ENCODE measurements around the gene RAN.
"Not testable (repeated sequence)": the region's sequence is repeated elsewhere in the genome, so short reads cannot be mapped to it uniquely, and the experiment has no call there.

RAN gene

DNA sequence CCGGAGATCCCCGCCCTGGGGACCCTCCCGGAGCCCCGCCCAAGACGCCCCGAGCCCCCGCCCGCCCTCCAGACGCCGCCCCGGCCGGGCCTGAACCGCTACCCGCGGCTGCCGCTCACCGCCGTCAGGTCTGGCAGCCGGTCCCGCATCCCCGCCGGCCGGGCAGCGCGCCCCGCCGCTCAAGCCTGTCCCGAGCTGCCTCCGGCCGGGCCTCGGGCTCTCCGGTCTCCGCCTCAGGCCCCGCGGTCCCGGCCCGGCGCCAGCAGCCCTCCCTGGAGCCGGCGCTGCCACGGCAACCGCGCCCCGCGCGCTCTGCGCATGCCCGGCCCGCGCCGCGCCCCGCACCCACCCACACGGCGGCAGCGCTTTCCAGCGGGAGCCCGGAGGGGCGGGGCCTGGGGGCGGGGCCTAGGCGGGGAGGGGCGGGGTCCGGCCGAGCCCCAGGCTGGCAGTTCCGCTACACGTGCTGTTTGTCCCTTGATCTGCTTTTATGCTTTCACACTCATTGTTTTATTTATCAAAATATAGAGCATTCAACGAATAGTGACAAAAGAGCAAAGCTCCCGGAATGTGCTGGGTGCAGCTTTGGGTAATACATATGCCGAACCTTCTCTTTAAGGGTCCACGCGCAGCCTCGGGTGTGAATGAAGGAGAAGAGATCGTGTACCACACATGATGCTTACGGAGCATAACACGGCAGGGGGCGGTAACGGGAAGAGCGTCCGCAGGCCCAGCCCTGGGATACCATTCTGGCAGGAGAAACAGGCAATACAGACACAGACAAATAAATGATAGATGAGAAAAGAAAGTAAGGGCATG, 32.7 kb upstream of the RAN start, which contains the start of gene STX2:
Gene STX2, minus strand, starts transcription at position 300 of the 819 bp plus-strand sequence. Its CDS starts 151 bp downstream, at position 149.
- DNase-seq (ENCODE audit: low read depth, low spot score): peak; percentile 55
- Histone ChIP-seq H3K9me3 (ENCODE audit: insufficient read depth, low read length) (peaks cover 7% of the 10 kb centered on the region), H3K36me3 (ENCODE audit: insufficient read depth, insufficient read length, low read length) (peaks cover 14% of the 10 kb centered on the region), H3K27me3 (ENCODE audit: insufficient read depth, insufficient read length) (peaks cover 14% of the 10 kb centered on the region), H3K4me1 (ENCODE audit: insufficient read depth, insufficient read length) (no peaks in the 10 kb centered on the region), H3K9ac (ENCODE audit: insufficient read length, low read depth) (peak within 1 kb of the TSS; percentile 81), H3K4me3 (ENCODE audit: insufficient read length, low read depth) (peak within 1 kb of the TSS; percentile 60)
- TF ChIP-seq ZNF274 (IDR thresholded peaks at IDR 0.05; ENCODE audit: low read depth, low read length) (no peak), SUZ12 (IDR thresholded peaks at IDR 0.05; ENCODE audit: extremely low read depth, insufficient read depth, insufficient read length) (no peak), YY1 (IDR thresholded peaks at IDR 0.05; ENCODE audit: insufficient read depth, insufficient read length) (no peak)

DNA sequence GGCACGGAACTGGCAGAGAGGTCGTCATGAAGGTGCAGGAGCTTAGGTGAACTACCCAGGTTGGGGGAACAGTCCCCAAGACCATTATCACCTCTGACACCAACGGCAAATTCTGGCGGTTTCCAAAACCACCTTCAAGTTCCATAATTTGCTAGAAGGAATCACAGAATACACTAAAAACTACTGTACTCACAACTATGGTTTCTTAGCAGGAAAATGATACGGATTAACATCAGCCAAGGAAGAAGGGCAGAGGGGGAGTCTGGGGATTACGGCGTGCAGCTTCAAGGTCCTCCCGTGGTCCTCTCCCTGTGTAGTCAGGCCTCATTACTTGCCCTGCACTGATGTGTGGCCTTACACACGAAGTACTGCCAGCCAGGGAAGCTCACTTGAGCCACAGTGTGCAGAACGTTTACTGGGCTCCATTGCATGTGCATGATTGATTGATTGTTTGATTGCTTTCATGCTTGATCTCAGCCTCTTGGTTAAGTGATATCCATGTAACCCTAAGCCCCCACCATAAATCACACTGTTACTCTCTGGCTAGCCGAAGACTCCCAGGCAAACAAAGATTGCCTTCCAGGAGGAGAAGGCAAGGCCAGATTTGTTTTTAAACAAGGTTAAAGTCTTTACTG, 32.0 kb upstream of the RAN start:
- Histone ChIP-seq H3K4me3 (ENCODE audit: insufficient read length, low read depth) (no peak overlapping the region), H3K4me1 (ENCODE audit: insufficient read depth, insufficient read length) (no peaks in the 10 kb centered on the region), H3K36me3 (ENCODE audit: insufficient read depth, insufficient read length, low read length) (peaks cover 14% of the 10 kb centered on the region), H3K9me3 (ENCODE audit: insufficient read depth, low read length) (peaks cover 13% of the 10 kb centered on the region), H3K9ac (ENCODE audit: insufficient read length, low read depth) (no peak overlapping the region), H3K27me3 (ENCODE audit: insufficient read depth, insufficient read length) (peaks cover 14% of the 10 kb centered on the region)
- TF ChIP-seq ZNF274 (IDR thresholded peaks at IDR 0.05; ENCODE audit: low read depth, low read length): no peak
- TF ChIP-seq YY1 (IDR thresholded peaks at IDR 0.05; ENCODE audit: insufficient read depth, insufficient read length): no peak
- TF ChIP-seq SUZ12 (IDR thresholded peaks at IDR 0.05; ENCODE audit: extremely low read depth, insufficient read depth, insufficient read length): no peak
- no peak for DNase-seq (ENCODE audit: low read depth, low spot score)

DNA sequence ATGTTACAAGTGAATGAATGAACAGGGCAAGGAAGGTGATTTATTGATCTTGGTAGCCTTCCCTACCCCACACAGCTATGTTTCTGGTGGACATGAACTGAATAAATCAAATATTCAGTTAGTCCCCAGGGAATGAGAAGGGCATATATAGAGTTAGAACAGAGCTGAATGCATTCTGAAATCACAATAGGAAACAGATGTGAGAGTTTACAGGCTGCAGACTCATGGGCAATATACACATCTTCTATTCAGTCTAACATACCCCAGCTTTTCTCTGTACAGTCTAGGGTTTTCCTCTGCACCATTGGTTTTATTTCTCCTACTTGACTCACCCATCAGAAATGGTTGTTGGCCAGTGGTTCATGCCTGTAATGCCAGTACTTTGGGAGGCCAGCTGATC, 25.5 kb upstream of the RAN start:
- no peak for DNase-seq (ENCODE audit: low read depth, low spot score)
- H3K9me3 ChIP-seq (ENCODE audit: insufficient read depth, low read length): peaks cover 22% of the 10 kb centered on the region
- no peaks in the 10 kb centered on the region for H3K4me1 ChIP-seq (ENCODE audit: insufficient read depth, insufficient read length)
- H3K36me3 ChIP-seq (ENCODE audit: insufficient read depth, insufficient read length, low read length): no peaks in the 10 kb centered on the region
- H3K4me3 ChIP-seq (ENCODE audit: insufficient read length, low read depth): no peak overlapping the region
- no peaks in the 10 kb centered on the region for H3K27me3 ChIP-seq (ENCODE audit: insufficient read depth, insufficient read length)
- no peak overlapping the region for H3K9ac ChIP-seq (ENCODE audit: insufficient read length, low read depth)
- TF ChIP-seq SUZ12 (IDR thresholded peaks at IDR 0.05; ENCODE audit: extremely low read depth, insufficient read depth, insufficient read length): no peak
- TF ChIP-seq ZNF274 (IDR thresholded peaks at IDR 0.05; ENCODE audit: low read depth, low read length): no peak
- no peak for TF ChIP-seq YY1 (IDR thresholded peaks at IDR 0.05; ENCODE audit: insufficient read depth, insufficient read length)

DNA sequence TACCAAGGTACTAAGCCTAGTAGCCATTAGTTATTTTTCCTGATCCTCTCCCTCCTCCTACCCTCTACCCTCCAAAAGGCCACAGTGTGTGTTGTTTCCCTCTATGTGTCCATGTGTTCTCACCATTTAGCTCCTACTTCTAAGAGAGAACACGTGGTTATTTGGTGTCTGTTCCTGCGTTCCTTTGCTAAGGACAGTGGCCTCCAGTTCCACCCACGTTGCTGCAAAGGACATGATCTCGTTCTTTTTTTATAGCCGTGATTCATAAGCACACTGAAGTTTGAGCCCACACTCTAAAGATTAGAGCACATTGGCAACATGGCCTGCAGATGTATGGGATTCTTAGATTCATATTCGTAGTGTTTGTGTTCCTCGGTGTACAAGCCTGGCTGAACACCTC, 24.8 kb upstream of the RAN start:
- Histone ChIP-seq H3K27me3 (ENCODE audit: insufficient read depth, insufficient read length) (no peaks in the 10 kb centered on the region), H3K9ac (ENCODE audit: insufficient read length, low read depth) (no peak overlapping the region), H3K4me1 (ENCODE audit: insufficient read depth, insufficient read length) (peaks cover 4% of the 10 kb centered on the region), H3K4me3 (ENCODE audit: insufficient read length, low read depth) (no peak overlapping the region), H3K9me3 (ENCODE audit: insufficient read depth, low read length) (peaks cover 22% of the 10 kb centered on the region), H3K36me3 (ENCODE audit: insufficient read depth, insufficient read length, low read length) (no peaks in the 10 kb centered on the region)
- no peak for DNase-seq (ENCODE audit: low read depth, low spot score)
- TF ChIP-seq SUZ12 (IDR thresholded peaks at IDR 0.05; ENCODE audit: extremely low read depth, insufficient read depth, insufficient read length): no peak
- no peak for TF ChIP-seq YY1 (IDR thresholded peaks at IDR 0.05; ENCODE audit: insufficient read depth, insufficient read length)
- TF ChIP-seq ZNF274 (IDR thresholded peaks at IDR 0.05; ENCODE audit: low read depth, low read length): no peak

DNA sequence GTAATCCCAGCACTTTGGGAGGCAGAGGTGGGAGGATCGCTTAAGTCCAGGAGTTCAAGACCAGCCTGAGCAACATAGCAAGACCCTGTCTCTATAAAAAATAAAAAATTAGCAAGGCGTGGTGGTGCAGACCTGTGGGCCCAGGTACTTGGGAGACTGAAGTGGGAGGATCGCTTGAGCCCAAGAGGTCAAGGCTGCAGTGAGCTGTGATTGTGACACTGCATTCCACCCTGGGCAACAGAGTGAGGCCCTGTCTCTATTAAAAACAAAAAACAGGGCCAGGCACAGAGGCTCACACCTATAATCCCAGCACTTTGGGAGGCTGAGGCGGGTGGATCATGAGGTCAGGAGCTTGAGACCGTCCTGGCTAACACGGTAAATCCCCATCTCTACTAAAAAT, 23.8 kb upstream of the RAN start:
- H3K9ac ChIP-seq (ENCODE audit: insufficient read length, low read depth); H3K4me3 ChIP-seq (ENCODE audit: insufficient read length, low read depth); H3K4me1 ChIP-seq (ENCODE audit: insufficient read depth, insufficient read length); H3K36me3 ChIP-seq (ENCODE audit: insufficient read depth, insufficient read length, low read length); H3K27me3 ChIP-seq (ENCODE audit: insufficient read depth, insufficient read length); DNase-seq (ENCODE audit: low read depth, low spot score): not testable (repeated sequence)
- H3K9me3 ChIP-seq (ENCODE audit: insufficient read depth, low read length): peaks cover 22% of the 10 kb centered on the region

DNA sequence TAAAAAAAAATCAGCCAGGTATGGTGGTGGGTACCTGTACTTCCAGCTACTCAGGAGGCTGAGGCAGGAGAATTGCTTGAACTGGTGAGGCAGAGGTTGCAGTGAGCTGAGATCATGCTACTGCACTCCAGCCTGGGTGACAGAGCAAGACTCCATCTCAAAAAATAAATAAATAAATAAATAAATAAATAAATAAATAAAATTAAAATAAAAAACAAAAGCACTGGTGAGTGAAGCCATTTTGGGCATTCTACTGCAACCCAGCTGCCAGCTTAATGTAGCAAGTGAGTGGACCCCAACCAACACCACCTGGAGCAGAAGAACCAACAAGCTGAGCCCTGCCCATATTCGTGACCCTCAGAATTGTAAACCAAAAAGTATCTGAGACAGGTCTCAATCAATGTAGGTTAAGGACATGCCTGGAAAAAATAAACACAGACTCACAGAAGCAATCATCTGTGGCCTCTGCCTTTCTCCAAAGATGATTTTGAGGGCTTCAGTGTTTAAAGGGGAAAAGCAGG, 23.0 kb upstream of the RAN start:
- not testable (repeated sequence) for H3K4me3 ChIP-seq (ENCODE audit: insufficient read length, low read depth); H3K27me3 ChIP-seq (ENCODE audit: insufficient read depth, insufficient read length); H3K9ac ChIP-seq (ENCODE audit: insufficient read length, low read depth); DNase-seq (ENCODE audit: low read depth, low spot score); H3K4me1 ChIP-seq (ENCODE audit: insufficient read depth, insufficient read length); H3K36me3 ChIP-seq (ENCODE audit: insufficient read depth, insufficient read length, low read length)
- peaks cover 18% of the 10 kb centered on the region for H3K9me3 ChIP-seq (ENCODE audit: insufficient read depth, low read length)

DNA sequence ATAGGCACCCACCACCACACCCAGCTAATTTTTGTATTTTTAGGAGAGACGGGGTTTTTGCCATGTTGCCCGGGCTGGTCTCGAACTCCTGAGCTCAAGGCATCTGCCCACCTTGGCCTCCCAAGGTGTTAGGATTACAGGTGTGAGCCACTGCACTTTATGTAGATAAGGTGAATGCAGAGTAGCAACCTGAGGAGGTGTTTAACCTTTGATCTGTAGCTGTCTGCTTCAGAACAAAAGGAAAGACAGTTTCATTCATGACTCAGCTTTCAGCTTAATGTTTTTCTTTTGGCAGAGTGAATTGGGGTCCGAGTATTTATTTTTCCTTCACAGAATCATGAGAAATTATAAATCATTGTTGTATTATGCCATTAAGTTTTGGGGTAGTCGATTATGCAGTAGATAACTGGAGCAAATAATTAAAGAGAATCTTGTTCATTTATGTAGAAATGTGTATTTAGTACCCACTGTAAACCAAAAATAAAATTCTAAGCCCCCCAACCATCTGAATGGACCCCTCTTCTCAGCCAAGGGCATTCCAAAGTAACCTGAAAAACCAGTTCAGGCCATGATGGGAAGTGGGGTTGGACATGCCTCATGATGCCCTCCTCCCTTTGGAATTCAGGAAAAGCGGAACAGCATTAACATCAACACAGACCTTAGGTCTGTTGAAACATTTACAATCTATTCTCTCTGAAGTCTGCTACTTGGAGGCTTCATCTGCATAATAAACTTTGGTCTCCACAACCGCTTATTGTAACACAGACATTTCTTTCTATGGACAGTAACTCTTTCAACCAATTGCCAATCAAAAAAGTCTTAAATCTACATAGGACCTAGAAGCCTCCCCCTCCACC, 22.1 kb upstream of the RAN start:
- Histone ChIP-seq H3K9me3 (ENCODE audit: insufficient read depth, low read length) (peaks cover 9% of the 10 kb centered on the region), H3K36me3 (ENCODE audit: insufficient read depth, insufficient read length, low read length) (no peaks in the 10 kb centered on the region), H3K9ac (ENCODE audit: insufficient read length, low read depth) (no peak overlapping the region), H3K27me3 (ENCODE audit: insufficient read depth, insufficient read length) (no peaks in the 10 kb centered on the region), H3K4me1 (ENCODE audit: insufficient read depth, insufficient read length) (peaks cover 6% of the 10 kb centered on the region), H3K4me3 (ENCODE audit: insufficient read length, low read depth) (no peak overlapping the region)
- DNase-seq (ENCODE audit: low read depth, low spot score): peak; percentile 46
- TF ChIP-seq SUZ12 (IDR thresholded peaks at IDR 0.05; ENCODE audit: extremely low read depth, insufficient read depth, insufficient read length) (no peak), ZNF274 (IDR thresholded peaks at IDR 0.05; ENCODE audit: low read depth, low read length) (no peak), YY1 (IDR thresholded peaks at IDR 0.05; ENCODE audit: insufficient read depth, insufficient read length) (no peak)
